ENCODE measurements around the gene AKR1E2.

Gene AKR1E2

DNA sequence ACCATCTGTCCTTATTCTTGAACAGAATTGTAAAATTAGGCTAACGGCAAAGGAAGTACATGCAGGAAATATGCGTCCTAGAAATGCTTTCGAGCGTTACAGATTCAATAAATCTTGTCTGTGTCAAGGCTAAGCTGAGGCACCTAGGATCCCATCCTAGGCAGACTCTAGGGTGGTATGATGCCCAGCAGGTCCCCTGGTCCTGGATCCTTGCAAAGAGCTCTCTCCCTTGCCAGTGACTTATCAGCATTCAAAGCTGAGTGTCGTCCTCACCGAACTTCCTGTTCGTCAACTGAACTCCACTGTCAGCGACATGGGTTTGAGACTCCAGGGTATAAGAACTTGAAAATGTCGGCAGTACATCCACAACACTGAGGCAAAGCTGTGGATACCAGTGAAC, 61.5 kb downstream of the AKR1E2 start:
- Mint-ChIP-seq H3K36me3 (no peaks in the 10 kb centered on the region), H3K9me3 (no peaks in the 10 kb centered on the region), H3K27me3 (peaks cover 30% of the 10 kb centered on the region), H3K27ac (no peak overlapping the region), H3K4me1 (peaks cover 10% of the 10 kb centered on the region), H3K4me3 (no peak overlapping the region)
- no peak for ATAC-seq

DNA sequence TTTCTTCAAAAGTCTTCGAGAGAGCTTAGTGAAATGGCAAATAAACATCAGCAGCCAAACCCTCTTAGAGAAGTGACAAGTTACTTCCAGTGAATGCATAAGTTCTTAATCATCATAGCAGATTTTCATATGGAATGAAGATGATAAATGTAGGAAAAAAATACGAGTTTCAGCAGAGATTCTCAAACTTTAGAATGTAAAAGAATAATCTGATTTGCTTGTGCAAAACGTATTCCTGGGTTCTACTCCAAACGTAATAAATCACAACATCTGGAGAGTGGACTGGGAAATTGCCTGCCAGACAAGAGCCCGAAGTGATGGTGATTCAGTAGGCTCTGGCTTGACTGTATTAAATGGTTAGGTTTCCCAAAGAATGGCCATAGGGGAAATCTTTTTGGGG, 62.2 kb downstream of the AKR1E2 start:
- Mint-ChIP-seq H3K27me3 (peaks cover 30% of the 10 kb centered on the region), H3K27ac (no peak overlapping the region), H3K4me1 (peaks cover 10% of the 10 kb centered on the region), H3K9me3 (no peaks in the 10 kb centered on the region), H3K4me3 (no peak overlapping the region), H3K36me3 (no peaks in the 10 kb centered on the region)
- no peak for ATAC-seq

DNA sequence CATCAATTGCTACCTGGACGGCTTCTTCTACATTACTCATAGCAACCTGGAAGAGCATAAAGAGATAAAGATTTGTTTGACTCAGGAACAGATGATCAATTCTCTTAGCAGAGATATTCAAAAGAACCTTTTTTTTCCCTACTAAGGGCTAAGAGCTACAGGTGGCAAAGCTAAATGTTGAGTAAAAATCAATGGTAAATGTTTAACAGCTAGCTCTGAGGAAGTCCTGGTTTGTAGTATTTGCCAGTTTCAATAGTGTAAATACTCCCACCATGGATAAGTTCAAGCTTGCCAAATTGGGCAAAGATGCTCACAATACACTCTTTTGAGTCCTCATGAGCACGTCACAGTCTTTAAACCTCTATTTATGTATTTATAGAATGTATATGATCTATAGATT, 64.0 kb downstream of the AKR1E2 start:
- Mint-ChIP-seq H3K9me3 (no peaks in the 10 kb centered on the region), H3K4me3 (no peak overlapping the region), H3K27me3 (peaks cover 26% of the 10 kb centered on the region), H3K36me3 (no peaks in the 10 kb centered on the region), H3K27ac (no peak overlapping the region), H3K4me1 (peaks cover 10% of the 10 kb centered on the region)
- ATAC-seq: no peak

DNA sequence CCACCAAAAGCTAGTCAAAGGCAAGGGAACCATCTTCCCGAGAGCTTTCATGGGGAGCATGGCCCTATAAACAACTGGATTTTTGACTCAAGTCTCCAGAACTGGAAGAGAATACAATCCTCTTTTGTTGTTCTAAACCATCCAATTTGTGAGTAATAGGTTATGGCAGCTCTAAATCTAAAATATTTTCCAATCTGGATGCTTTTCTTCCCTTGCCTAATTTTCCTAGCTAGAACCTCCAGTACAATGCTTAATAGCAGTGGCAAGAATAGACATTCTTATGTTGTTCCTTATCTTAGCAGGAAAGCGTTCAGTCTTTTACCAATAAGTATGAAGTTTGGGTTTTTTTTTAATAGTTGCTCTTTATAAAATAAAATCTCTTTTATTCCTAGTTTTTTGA, 66.7 kb downstream of the AKR1E2 start:
- no peaks in the 10 kb centered on the region for H3K36me3 Mint-ChIP-seq
- peaks cover 3% of the 10 kb centered on the region for H3K4me1 Mint-ChIP-seq
- H3K4me3 Mint-ChIP-seq: no peak overlapping the region
- H3K9me3 Mint-ChIP-seq: no peaks in the 10 kb centered on the region
- H3K27me3 Mint-ChIP-seq: peaks cover 4% of the 10 kb centered on the region
- ATAC-seq: no peak
- no peak overlapping the region for H3K27ac Mint-ChIP-seq

DNA sequence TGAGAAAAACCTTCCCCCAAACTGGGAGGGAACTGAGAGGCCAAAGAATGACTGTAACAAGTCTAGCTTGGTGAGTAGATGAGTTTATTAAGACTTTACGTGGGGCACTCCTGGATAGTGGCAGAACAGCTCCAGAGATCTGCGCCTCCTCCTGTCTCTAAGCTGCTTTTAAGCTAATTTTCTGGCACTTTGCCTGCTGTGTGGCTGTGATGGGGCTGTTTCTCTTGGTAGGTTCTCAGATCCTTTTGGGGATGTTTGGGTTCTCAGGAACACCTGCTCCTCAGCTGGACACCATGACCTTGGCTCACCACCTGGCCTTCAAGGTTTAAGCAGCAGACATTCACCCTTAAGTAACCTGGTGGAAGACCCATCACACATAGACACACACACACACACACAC, 68.3 kb downstream of the AKR1E2 start:
- no peaks in the 10 kb centered on the region for H3K27me3 Mint-ChIP-seq
- H3K27ac Mint-ChIP-seq: no peak overlapping the region
- H3K4me1 Mint-ChIP-seq: no peaks in the 10 kb centered on the region
- no peaks in the 10 kb centered on the region for H3K9me3 Mint-ChIP-seq
- no peak for ATAC-seq
- no peaks in the 10 kb centered on the region for H3K36me3 Mint-ChIP-seq
- H3K4me3 Mint-ChIP-seq: no peak overlapping the region

Data from stimulated activated memory B cell treated with anti-CD40 and anti-IgM and Interleukin-4, amounts not matched to agents 10 μg/mL and 1 μg/mL and 100 μg/mL, for 72 hours (primary cell).